ENCODE results near the gene IL11.
A peak's percentile ranks its signal among the peaks of the same experiment; 100 is the strongest.

IL11 gene

DNA sequence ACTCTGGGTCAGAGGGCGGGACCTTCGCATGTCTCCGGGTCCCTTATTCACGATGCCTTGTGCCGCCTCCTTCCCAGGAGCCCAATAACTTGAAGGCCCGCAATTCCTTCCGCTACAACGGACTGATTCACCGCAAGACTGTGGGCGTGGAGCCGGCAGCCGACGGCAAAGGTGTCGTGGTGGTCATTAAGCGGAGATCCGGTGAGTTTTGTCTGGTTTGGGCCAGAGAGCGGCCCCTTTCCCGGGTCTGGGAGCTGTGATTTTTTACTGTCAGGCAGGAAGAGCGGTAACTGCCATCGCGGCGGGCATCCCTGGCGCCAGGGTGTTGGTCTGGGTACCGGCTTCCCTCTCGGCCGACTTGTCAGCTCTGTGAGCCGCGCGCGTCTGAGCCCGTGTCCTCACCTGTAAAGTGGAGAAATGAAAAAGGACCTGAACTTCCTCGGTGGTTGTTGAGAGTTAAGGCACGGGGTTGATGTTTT lies 16.3 kb upstream of the IL11 start:
- Histone ChIP-seq H3K36me3 (peaks cover 54% of the 10 kb centered on the region), H3K4me1 (peaks cover 3% of the 10 kb centered on the region; the same call in 1 of the 2 replicates), H3K4me3 (ENCODE audit: low read depth, low read length) (peak overlapping the region; percentile 86), H3K27me3 (no peaks in the 10 kb centered on the region), H3K9me3 (no peaks in the 10 kb centered on the region)
- no peak for DNase-seq
- TF ChIP-seq, protein P1, sequence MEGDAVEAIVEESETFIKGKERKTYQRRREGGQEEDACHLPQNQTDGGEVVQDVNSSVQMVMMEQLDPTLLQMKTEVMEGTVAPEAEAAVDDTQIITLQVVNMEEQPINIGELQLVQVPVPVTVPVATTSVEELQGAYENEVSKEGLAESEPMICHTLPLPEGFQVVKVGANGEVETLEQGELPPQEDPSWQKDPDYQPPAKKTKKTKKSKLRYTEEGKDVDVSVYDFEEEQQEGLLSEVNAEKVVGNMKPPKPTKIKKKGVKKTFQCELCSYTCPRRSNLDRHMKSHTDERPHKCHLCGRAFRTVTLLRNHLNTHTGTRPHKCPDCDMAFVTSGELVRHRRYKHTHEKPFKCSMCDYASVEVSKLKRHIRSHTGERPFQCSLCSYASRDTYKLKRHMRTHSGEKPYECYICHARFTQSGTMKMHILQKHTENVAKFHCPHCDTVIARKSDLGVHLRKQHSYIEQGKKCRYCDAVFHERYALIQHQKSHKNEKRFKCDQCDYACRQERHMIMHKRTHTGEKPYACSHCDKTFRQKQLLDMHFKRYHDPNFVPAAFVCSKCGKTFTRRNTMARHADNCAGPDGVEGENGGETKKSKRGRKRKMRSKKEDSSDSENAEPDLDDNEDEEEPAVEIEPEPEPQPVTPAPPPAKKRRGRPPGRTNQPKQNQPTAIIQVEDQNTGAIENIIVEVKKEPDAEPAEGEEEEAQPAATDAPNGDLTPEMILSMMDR (IDR thresholded peaks at IDR 0.05; ENCODE audit: low read depth, low read length) = no peak

DNA sequence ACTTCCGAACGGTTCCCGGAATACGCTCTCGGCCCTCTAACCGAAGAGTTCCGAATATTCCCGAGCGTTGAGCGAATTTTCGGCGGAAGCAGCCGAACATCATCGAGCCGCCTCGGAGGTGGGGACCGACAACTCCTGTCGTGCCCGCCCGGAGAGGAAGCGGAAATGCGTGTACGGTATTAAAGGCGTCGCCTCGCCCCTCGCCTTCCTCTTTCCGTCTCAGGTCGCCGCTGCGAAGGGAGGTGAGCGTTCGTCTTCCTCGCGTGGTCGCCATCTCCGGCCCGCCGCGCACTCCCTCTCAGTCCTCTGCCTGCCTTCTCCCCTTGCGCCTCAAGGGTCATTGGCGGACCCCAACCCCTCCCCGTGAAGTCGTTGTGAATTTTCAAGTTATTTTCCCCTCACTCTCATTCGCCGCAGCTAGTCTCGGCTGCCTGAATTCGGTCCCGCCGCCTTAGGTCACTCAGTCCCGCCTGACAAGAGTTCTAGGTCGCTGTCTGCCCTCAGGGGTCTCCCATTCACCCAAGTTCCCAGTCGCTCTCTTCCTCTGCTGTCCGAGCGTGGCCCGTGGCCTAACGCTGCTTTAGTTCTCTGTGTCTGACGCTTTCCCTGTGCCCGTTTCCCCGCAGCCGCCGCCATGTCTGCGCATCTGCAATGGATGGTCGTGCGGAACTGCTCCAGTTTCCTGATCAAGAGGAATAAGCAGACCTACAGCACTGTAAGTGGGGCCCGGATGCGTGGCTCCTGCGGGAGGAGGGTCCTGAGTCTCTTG lies 15.6 kb upstream of the IL11 start, which contains the start of gene RPL28:
TSS of gene RPL28 (plus strand) at position 209 of the 769 bp plus-strand sequence. CDS start at position 635, 426 bp downstream.
- DNase-seq = peak; percentile 99
- Histone ChIP-seq H3K36me3 (peaks cover 47% of the 10 kb centered on the region), H3K4me1 (peaks cover 3% of the 10 kb centered on the region; the same call in 1 of the 2 replicates), H3K27me3 (no peaks in the 10 kb centered on the region), H3K9me3 (no peaks in the 10 kb centered on the region), H3K4me3 (ENCODE audit: low read depth, low read length) (peak within 1 kb of the TSS; percentile 86)
- TF ChIP-seq, protein P1 (IDR thresholded peaks at IDR 0.05; ENCODE audit: low read depth, low read length) = no peak

DNA sequence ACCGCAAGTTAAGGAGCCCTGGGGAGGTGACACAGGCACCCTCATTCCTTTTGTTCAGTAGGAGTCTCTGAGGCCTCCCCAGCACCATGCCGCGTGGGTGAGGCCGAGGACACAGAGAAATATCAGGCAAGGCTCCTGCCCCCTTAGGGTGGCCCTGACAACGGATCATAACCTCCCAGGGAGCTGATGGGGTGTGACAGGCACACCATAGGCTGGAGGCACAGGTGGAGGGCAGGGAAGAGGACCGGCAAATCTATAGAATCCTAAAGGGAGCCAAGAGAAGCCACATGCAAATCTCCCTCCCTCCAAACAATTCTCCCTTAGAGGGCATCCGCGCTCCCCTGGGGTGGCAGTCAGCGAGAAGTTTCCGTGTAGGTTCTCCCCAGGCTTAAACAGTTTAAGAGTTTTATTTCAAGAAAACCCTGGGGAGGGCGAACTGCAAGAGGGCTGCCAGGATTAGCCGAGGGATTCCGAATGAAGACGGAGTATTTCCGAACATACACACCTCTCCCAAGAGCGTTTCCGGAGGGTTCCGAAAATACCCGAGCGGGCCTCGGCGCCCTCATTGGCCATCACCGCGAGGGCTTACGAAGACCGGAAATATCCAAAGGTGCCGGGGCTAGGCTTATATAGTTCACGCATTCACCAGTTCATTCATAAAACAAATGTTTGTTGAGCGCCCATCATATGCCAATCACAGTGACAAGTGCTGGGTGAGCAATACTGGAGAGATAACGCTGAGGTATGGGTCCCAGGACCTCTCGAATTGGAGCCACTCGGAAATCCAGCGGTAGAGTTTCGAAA lies 14.9 kb upstream of the IL11 start:
- H3K27me3 ChIP-seq = no peaks in the 10 kb centered on the region
- H3K9me3 ChIP-seq = no peaks in the 10 kb centered on the region
- H3K4me1 ChIP-seq = peaks cover 3% of the 10 kb centered on the region; the same call in 1 of the 2 replicates
- H3K4me3 ChIP-seq (ENCODE audit: low read depth, low read length) = peak overlapping the region; percentile 86
- TF ChIP-seq, protein P1 (IDR thresholded peaks at IDR 0.05; ENCODE audit: low read depth, low read length) = no peak
- peaks cover 39% of the 10 kb centered on the region for H3K36me3 ChIP-seq
- DNase-seq = peak; percentile 96

DNA sequence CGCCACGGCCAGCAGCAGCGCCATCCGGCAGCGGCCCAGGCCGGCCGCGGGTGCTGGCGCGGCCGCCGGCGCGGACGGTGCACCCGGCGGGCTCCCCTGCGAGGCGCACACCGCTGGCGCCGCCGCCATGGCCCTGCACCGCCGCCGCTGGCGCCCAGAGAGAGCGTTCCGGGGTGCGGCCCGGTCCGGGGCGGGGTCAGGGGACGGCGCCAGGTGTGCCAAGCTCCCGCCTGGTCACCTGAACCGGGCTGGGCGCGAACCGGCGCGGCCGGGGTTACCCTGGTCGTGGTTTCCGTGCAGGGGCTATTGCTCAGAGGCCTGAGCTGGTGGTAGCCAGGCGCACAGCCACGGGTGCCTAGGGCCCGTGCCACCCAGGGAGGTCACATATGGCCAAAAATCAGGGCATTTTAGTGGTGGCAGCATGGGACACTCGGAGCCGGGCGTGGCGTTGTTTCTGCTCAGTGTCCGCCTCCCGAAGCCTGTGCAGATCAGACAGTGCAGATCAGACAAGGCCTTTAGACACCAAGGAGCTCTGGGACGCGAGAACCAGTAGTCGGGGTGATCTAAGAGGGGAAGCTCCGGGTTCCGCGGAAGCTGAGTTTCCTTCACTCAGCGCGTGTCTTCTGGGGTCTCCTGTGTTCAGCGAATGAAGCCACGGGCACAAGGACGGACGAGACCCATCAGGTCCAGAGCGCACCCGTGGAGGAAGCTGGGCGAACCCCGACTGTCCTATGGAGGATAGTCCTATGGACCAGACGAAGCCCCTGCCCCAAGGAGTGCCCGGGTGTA lies 14.1 kb upstream of the IL11 start, which contains the start of gene TMEM238:
TSS of gene TMEM238 (minus strand) at position 162 of the 789 bp plus-strand sequence. CDS start at position 129, 33 bp downstream.
- Histone ChIP-seq H3K9me3 (no peaks in the 10 kb centered on the region), H3K36me3 (peaks cover 33% of the 10 kb centered on the region), H3K4me3 (ENCODE audit: low read depth, low read length) (peak within 1 kb of the TSS; percentile 86), H3K27me3 (no peaks in the 10 kb centered on the region), H3K4me1 (peaks cover 3% of the 10 kb centered on the region; the same call in 1 of the 2 replicates)
- TF ChIP-seq, protein P1 (IDR thresholded peaks at IDR 0.05; ENCODE audit: low read depth, low read length) = no peak
- no peak for DNase-seq

DNA sequence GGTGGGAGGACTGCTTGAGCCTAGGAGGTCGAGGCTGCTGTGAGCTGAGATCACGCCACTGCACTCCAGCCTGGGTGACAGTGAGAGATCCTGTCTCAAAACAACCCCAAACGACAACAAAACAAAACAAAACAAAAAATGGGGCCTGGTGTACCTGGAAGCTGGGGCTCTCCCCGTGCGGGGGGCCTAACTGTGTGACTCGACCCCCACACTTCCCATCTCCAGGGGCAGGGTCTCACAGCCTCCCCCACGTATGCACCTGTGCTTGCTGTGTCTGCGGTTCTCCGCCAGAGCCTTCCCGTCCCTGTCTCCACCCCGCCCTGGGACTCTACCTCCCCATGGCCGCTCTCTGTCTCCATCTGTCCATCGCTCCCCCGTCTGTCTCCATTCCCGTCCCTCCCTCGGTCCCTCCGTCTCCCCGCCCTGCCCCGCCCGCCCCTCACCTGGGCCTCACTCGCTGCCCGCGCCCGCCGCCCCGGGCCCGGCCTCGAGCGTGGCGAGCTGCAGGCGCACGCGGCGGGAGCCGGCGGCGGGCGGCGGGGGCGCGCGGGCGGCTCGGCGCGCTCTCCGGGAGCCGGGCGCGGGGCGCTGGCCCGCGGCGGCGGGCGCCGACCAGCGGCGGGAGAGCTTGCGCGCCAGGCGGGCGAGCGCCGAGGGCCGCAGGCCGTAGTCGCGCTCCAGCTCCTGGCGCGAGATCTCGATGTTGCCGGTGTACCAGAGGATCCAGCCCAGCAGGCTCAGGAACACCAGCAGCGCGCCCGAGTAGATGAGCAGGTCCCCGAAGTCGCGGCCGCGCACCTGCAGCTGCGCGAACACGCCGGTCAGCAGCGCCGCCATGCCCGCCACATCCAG lies 13.2 kb upstream of the IL11 start:
- TF ChIP-seq, protein P1 (IDR thresholded peaks at IDR 0.05; ENCODE audit: low read depth, low read length) = no peak
- DNase-seq = peak; percentile 79
- Histone ChIP-seq H3K27me3 (no peaks in the 10 kb centered on the region), H3K4me3 (ENCODE audit: low read depth, low read length) (peak overlapping the region; percentile 86), H3K36me3 (peaks cover 25% of the 10 kb centered on the region), H3K4me1 (peaks cover 6% of the 10 kb centered on the region; the same call in 1 of the 2 replicates), H3K9me3 (no peaks in the 10 kb centered on the region)
